Testis (tissue), 2 donors: ENCODE measurements around the gene SHQ1.

Experiments
- POLR2A ChIP-seq: fragments of 450-650 bp; IDR thresholded peaks from one replicate; pipeline ENCODE4 v1.6.1; 2017; ENCODE audit warnings: antibody characterized with exemption, mild to moderate bottlenecking, moderate library complexity
- TF ChIP-seq, protein P1 (sequence below), 3 experiments: fragments of 450-650 bp in 2 of 3; fragments of 200-600 bp in 1 of 3; sonication (generic) in 1 of 3; IDR thresholded peaks; one replicate each; pipeline ENCODE4 v1.5.1; 2016 to 2019; ENCODE audit warnings: antibody characterized with exemption in 3 of 3, mild to moderate bottlenecking in 2 of 3, moderate library complexity in 1 of 3

DNA sequence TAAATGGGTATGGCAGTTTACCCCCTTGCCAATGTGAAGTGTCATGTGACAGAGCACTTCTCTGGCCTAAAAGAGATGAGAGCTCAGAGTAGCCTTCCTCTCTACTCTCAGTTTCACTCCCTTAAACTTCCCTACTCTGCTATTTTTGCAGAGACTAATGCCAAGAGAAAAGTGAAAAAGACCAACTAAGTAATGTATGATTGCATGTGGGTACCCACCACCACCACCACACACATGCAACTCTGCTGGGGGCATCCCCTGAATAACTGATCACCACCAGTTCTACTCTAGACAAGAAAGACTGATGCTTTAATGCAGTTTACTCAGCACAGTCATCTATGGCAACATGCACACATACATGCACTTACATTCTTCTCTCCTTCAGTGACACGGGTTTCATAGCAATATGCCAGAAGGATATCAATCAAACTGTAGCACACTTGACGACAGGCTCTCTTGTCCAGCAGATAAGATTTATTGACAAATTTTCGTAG, 31.3 kb downstream of the SHQ1 start:
- TF ChIP-seq, protein P1, sequence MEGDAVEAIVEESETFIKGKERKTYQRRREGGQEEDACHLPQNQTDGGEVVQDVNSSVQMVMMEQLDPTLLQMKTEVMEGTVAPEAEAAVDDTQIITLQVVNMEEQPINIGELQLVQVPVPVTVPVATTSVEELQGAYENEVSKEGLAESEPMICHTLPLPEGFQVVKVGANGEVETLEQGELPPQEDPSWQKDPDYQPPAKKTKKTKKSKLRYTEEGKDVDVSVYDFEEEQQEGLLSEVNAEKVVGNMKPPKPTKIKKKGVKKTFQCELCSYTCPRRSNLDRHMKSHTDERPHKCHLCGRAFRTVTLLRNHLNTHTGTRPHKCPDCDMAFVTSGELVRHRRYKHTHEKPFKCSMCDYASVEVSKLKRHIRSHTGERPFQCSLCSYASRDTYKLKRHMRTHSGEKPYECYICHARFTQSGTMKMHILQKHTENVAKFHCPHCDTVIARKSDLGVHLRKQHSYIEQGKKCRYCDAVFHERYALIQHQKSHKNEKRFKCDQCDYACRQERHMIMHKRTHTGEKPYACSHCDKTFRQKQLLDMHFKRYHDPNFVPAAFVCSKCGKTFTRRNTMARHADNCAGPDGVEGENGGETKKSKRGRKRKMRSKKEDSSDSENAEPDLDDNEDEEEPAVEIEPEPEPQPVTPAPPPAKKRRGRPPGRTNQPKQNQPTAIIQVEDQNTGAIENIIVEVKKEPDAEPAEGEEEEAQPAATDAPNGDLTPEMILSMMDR (IDR thresholded peaks at IDR 0.05) = no peak
- no peak for TF ChIP-seq POLR2A
